ENCODE measurements around the gene MOXD1.

- no peak for TF ChIP-seq CTCF (IDR thresholded peaks at IDR 0.05; ENCODE audit: insufficient read depth, low read length, poor library complexity, severe bottlenecking)
- no peak for TF ChIP-seq EZH2phosphoT487 (conservative IDR thresholded peaks at IDR 0.05; ENCODE audit: low read length)
Measured at GRCh38 chr6:132348231-132348630, 53.0 kb downstream of the MOXD1 start.

Data from SU-DHL-6 (cell line).